ENCODE data around the gene CTDSPL.
A peak's percentile ranks its signal among the peaks of the same experiment; 100 is the strongest.

CTDSPL gene

DNA sequence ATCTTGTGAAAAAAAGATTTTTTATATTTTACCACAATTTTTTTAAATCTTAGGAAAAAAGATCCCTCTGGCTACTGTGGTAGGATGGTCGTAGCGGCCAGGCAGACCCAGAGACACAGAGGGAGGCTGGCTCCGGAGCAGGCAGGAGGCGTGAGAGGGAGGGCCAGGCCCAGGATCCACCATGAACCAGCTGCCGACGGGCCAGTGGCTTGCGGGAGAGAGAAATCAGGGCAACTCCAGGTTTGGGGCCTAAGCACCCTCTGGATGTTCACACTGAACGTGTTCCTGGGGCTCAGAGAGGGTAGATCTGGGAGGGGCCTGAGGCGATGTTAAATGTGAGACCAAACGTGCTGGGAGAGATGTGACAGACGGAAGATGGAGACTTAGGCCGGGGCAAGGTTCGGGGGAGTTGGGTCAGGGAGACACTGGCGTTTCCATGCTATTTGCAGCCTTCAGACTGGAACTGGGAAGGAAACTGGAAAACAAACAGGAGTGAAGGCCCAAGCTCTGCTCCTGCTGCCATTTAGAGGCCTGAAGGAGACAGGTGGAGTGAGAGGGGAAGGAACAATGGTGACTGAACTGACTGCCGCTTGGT lies 127.3 kb downstream of the CTDSPL start:
- Mint-ChIP-seq H3K4me3 (no peak overlapping the region), H3K27ac (ENCODE audit: low read depth) (peak overlapping the region; percentile 77)

DNA sequence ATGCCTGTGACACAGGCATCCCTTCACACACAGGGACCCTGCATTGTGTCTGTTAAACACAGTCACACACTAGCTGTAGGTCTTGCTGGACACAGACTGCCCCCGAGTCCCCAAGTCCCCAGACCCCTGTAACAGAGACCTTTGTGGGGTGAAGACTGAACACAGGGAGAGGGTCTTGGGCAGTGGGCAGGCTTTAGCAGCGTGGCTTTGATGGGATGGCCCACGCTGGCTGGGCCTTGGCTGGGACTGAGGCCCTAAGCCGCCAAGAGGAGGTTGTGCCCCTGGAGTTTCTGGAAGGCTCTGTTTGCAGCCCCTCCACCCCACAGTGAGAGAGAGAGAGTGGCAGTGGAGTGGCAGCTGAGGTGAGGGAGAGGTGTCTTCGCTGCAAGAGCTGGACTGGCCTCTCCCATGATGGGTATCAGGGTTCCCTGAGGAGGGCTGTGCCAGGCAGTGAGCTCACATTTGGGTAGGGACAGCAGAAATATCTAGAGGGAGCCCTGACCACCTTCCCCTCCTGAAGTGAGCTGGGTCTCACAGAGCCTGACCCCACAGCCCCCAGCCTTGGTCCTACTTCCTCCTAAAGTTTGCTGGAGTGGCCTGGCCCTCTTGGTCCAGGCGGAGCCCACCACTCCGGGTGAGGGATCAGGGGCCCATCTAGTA lies 128.3 kb downstream of the CTDSPL start:
- no peak overlapping the region for H3K4me3 Mint-ChIP-seq
- DNase-seq (ENCODE audit: low spot score in 2 of 2), result no peak
- ATAC-seq (replicated peaks; ENCODE audit: extremely low read depth, poor library complexity, severe bottlenecking), result no peak
- H3K4me1 Mint-ChIP-seq, result peaks cover 18% of the 10 kb centered on the region
- H3K27me3 Mint-ChIP-seq, result peaks cover 11% of the 10 kb centered on the region
- no peak overlapping the region for H3K27ac Mint-ChIP-seq (ENCODE audit: low read depth)
- no peaks in the 10 kb centered on the region for H3K9me3 Mint-ChIP-seq
- peaks cover 5% of the 10 kb centered on the region for H3K36me3 Mint-ChIP-seq (ENCODE audit: insufficient read depth)

More for the DNA sequence above, 127.3 kb downstream of the CTDSPL start:
- Mint-ChIP-seq H3K4me1 (peaks cover 9% of the 10 kb centered on the region), H3K27me3 (peaks cover 18% of the 10 kb centered on the region), H3K36me3 (ENCODE audit: insufficient read depth) (peaks cover 3% of the 10 kb centered on the region), H3K9me3 (no peaks in the 10 kb centered on the region)
- DNase-seq (ENCODE audit: low spot score in 2 of 2) (no peak), ATAC-seq (replicated peaks; ENCODE audit: extremely low read depth, poor library complexity, severe bottlenecking) (no peak)

GRCh38 chr3:37990527-37990926 lies 128.8 kb downstream of the CTDSPL start, which contains the start of gene VILL:
Gene VILL, plus strand, starts transcription at chr3:37990786. Its CDS starts 2,887 bp downstream, at chr3:37993673.
- ATAC-seq (replicated peaks; ENCODE audit: extremely low read depth, poor library complexity, severe bottlenecking) (no peak), DNase-seq (ENCODE audit: low spot score in 2 of 2) (no peak)
- Mint-ChIP-seq H3K27ac (ENCODE audit: low read depth) (peak within 1 kb of the TSS; percentile 25), H3K9me3 (no peaks in the 10 kb centered on the region), H3K4me1 (peaks cover 24% of the 10 kb centered on the region), H3K4me3 (no peak within 1 kb of the TSS), H3K27me3 (peaks cover 5% of the 10 kb centered on the region), H3K36me3 (ENCODE audit: insufficient read depth) (peaks cover 9% of the 10 kb centered on the region)

GRCh38 chr3:37991109-37991508 lies 129.4 kb downstream of the CTDSPL start:
- no peak overlapping the region for H3K4me3 Mint-ChIP-seq
- no peaks in the 10 kb centered on the region for H3K27me3 Mint-ChIP-seq
- H3K36me3 Mint-ChIP-seq (ENCODE audit: insufficient read depth), result peaks cover 10% of the 10 kb centered on the region
- H3K27ac Mint-ChIP-seq (ENCODE audit: low read depth), result peak overlapping the region; percentile 25
- H3K9me3 Mint-ChIP-seq, result no peaks in the 10 kb centered on the region
- no peak for DNase-seq (ENCODE audit: low spot score in 2 of 2)
- no peak for ATAC-seq (replicated peaks; ENCODE audit: extremely low read depth, poor library complexity, severe bottlenecking)
- peaks cover 29% of the 10 kb centered on the region for H3K4me1 Mint-ChIP-seq

- no peaks in the 10 kb centered on the region for H3K27me3 Mint-ChIP-seq
- ATAC-seq (replicated peaks; ENCODE audit: extremely low read depth, poor library complexity, severe bottlenecking) (no peak), DNase-seq (ENCODE audit: low spot score in 2 of 2) (no peak)
- no peaks in the 10 kb centered on the region for H3K9me3 Mint-ChIP-seq
- peaks cover 10% of the 10 kb centered on the region for H3K36me3 Mint-ChIP-seq (ENCODE audit: insufficient read depth)
- no peak overlapping the region for H3K4me3 Mint-ChIP-seq
- peak overlapping the region; percentile 25 for H3K27ac Mint-ChIP-seq (ENCODE audit: low read depth)
- H3K4me1 Mint-ChIP-seq, result peaks cover 36% of the 10 kb centered on the region
Observed at GRCh38 chr3:37991823-37992222, 130.1 kb downstream of the CTDSPL start.

GRCh38 chr3:37992271-37993066 lies 130.8 kb downstream of the CTDSPL start:
- no peak for ATAC-seq (replicated peaks; ENCODE audit: extremely low read depth, poor library complexity, severe bottlenecking)
- peaks cover 42% of the 10 kb centered on the region for H3K4me1 Mint-ChIP-seq
- H3K27ac Mint-ChIP-seq (ENCODE audit: low read depth), result no peak overlapping the region
- no peaks in the 10 kb centered on the region for H3K27me3 Mint-ChIP-seq
- DNase-seq (ENCODE audit: low spot score in 2 of 2), result no peak
- H3K36me3 Mint-ChIP-seq (ENCODE audit: insufficient read depth), result peaks cover 10% of the 10 kb centered on the region
- H3K9me3 Mint-ChIP-seq, result no peaks in the 10 kb centered on the region
- peak overlapping the region; percentile 94 for H3K4me3 Mint-ChIP-seq

- ATAC-seq (replicated peaks; ENCODE audit: extremely low read depth, poor library complexity, severe bottlenecking) (no peak), DNase-seq (ENCODE audit: low spot score in 2 of 2) (no peak)
- Mint-ChIP-seq H3K4me1 (peaks cover 45% of the 10 kb centered on the region), H3K27me3 (no peaks in the 10 kb centered on the region), H3K9me3 (no peaks in the 10 kb centered on the region), H3K4me3 (peak overlapping the region; percentile 94), H3K36me3 (ENCODE audit: insufficient read depth) (peaks cover 10% of the 10 kb centered on the region), H3K27ac (ENCODE audit: low read depth) (peak overlapping the region; percentile 89)
Observed at GRCh38 chr3:37993067-37993455, 131.4 kb downstream of the CTDSPL start.

GRCh38 chr3:37993460-37993819 lies 131.8 kb downstream of the CTDSPL start:
- peaks cover 48% of the 10 kb centered on the region for H3K4me1 Mint-ChIP-seq
- no peaks in the 10 kb centered on the region for H3K27me3 Mint-ChIP-seq
- peak overlapping the region; percentile 89 for H3K27ac Mint-ChIP-seq (ENCODE audit: low read depth)
- no peak for DNase-seq (ENCODE audit: low spot score in 2 of 2)
- H3K4me3 Mint-ChIP-seq, result peak overlapping the region; percentile 94
- H3K9me3 Mint-ChIP-seq, result no peaks in the 10 kb centered on the region
- peaks cover 14% of the 10 kb centered on the region for H3K36me3 Mint-ChIP-seq (ENCODE audit: insufficient read depth)
- no peak for ATAC-seq (replicated peaks; ENCODE audit: extremely low read depth, poor library complexity, severe bottlenecking)

GRCh38 chr3:37993820-37994638 lies 132.3 kb downstream of the CTDSPL start:
- Mint-ChIP-seq H3K9me3 (no peaks in the 10 kb centered on the region), H3K36me3 (ENCODE audit: insufficient read depth) (peaks cover 16% of the 10 kb centered on the region), H3K27me3 (no peaks in the 10 kb centered on the region), H3K27ac (ENCODE audit: low read depth) (peak overlapping the region; percentile 89), H3K4me3 (peak overlapping the region; percentile 94), H3K4me1 (peaks cover 52% of the 10 kb centered on the region)
- peak; percentile 30 to 33 for DNase-seq (ENCODE audit: low spot score in 2 of 2)
- peak; percentile 59 for ATAC-seq (replicated peaks; ENCODE audit: extremely low read depth, poor library complexity, severe bottlenecking)

GRCh38 chr3:37994639-37994972 lies 132.9 kb downstream of the CTDSPL start:
- no peak for DNase-seq (ENCODE audit: low spot score in 2 of 2)
- H3K9me3 Mint-ChIP-seq, result no peaks in the 10 kb centered on the region
- H3K27ac Mint-ChIP-seq (ENCODE audit: low read depth), result peak overlapping the region; percentile 89
- peaks cover 57% of the 10 kb centered on the region for H3K4me1 Mint-ChIP-seq
- no peak for ATAC-seq (replicated peaks; ENCODE audit: extremely low read depth, poor library complexity, severe bottlenecking)
- peak overlapping the region; percentile 94 for H3K4me3 Mint-ChIP-seq
- H3K27me3 Mint-ChIP-seq, result no peaks in the 10 kb centered on the region
- peaks cover 16% of the 10 kb centered on the region for H3K36me3 Mint-ChIP-seq (ENCODE audit: insufficient read depth)

- ATAC-seq (replicated peaks; ENCODE audit: extremely low read depth, poor library complexity, severe bottlenecking) (no peak), DNase-seq (ENCODE audit: low spot score in 2 of 2) (no peak)
- Mint-ChIP-seq H3K27ac (ENCODE audit: low read depth) (peak overlapping the region; percentile 41), H3K36me3 (ENCODE audit: insufficient read depth) (peaks cover 14% of the 10 kb centered on the region), H3K4me1 (peaks cover 61% of the 10 kb centered on the region), H3K4me3 (peak overlapping the region; percentile 94), H3K27me3 (no peaks in the 10 kb centered on the region), H3K9me3 (no peaks in the 10 kb centered on the region)
Observed at GRCh38 chr3:37995652-37996641, 134.3 kb downstream of the CTDSPL start.
